ENCODE data around the gene SHB. TPM values are rescaled to one million over a fixed set of nuclear protein-coding genes. Genes with fewer than 3 reads are reported as not detected.

The SHB gene
- polyA plus RNA-seq, 1 donor (not counting 4 experiments of a cell fraction or from before 2014, with no cell fraction given) = 10.9 TPM

DNA sequence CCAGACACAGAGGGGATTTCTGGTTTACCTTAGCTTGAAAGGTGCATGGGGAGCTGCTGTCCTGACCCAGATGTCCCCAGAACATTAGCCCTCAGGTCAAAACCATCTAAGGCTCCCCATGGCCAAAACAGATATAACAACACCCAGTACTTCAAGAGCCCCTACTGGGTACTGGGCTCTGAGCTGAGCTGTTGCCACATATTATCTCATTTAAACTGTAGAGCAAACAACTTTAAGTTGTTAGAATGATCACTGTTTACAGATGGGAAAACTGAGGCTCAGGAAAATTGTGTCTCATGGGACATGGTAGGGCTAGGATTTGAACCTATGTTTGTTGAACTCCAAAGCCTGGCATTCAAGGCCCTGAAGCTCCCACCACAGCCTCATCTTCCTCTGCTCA lies 144.5 kb downstream of the SHB start:
- H3K4me1 ChIP-seq (ENCODE audit: control insufficient read depth, extremely low read depth, insufficient read depth, low read length) = peaks cover 38% of the 10 kb centered on the region
- no peaks in the 10 kb centered on the region for H4K20me1 ChIP-seq (ENCODE audit: control insufficient read depth, extremely low read depth, insufficient read depth, low read length)
- no peak overlapping the region for H3K9ac ChIP-seq (ENCODE audit: control insufficient read depth, extremely low read depth, insufficient read depth, low read length)
- H3K79me2 ChIP-seq (ENCODE audit: control insufficient read depth, insufficient read depth, low read length) = peaks cover 20% of the 10 kb centered on the region
- FAIRE-seq (no peak), DNase-seq (ENCODE audit: low read depth, low spot score) (no peak)
- H2AFZ ChIP-seq (ENCODE audit: control insufficient read depth, low read length) = no peak overlapping the region
- no peak overlapping the region for H3K4me2 ChIP-seq (ENCODE audit: control insufficient read depth, extremely low read depth, insufficient read depth, low read depth, low read length)
- no peaks in the 10 kb centered on the region for H3K27me3 ChIP-seq (ENCODE audit: control insufficient read depth, extremely low read depth, insufficient read depth, low read length)
- no peaks in the 10 kb centered on the region for H3K9me1 ChIP-seq (ENCODE audit: control insufficient read depth, extremely low read depth, insufficient read depth, low read length)
- H3K36me3 ChIP-seq (ENCODE audit: control insufficient read depth in 2 of 2, extremely low read depth in 1 of 2, insufficient read depth in 2 of 2, low read length in 2 of 2) = peaks cover 10 to 15% of the 10 kb centered on the region in 2 experiments
- H3K9me3 ChIP-seq (ENCODE audit: control insufficient read depth, low read depth, low read length) = no peaks in the 10 kb centered on the region
- TF ChIP-seq, protein P1, sequence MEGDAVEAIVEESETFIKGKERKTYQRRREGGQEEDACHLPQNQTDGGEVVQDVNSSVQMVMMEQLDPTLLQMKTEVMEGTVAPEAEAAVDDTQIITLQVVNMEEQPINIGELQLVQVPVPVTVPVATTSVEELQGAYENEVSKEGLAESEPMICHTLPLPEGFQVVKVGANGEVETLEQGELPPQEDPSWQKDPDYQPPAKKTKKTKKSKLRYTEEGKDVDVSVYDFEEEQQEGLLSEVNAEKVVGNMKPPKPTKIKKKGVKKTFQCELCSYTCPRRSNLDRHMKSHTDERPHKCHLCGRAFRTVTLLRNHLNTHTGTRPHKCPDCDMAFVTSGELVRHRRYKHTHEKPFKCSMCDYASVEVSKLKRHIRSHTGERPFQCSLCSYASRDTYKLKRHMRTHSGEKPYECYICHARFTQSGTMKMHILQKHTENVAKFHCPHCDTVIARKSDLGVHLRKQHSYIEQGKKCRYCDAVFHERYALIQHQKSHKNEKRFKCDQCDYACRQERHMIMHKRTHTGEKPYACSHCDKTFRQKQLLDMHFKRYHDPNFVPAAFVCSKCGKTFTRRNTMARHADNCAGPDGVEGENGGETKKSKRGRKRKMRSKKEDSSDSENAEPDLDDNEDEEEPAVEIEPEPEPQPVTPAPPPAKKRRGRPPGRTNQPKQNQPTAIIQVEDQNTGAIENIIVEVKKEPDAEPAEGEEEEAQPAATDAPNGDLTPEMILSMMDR (optimal IDR thresholded peaks at IDR 0.05 in 1 of 3, IDR thresholded peaks at IDR 0.05 in 1 of 3, conservative IDR thresholded peaks at IDR 0.05 in 1 of 3; ENCODE audit: extremely low read depth in 1 of 3, insufficient read depth in 2 of 3, low read length in 3 of 3) = no peak
- no peak for TF ChIP-seq EZH2 (IDR thresholded peaks at IDR 0.05; ENCODE audit: low read length)
- dilution Hi-C loops (cut with MboI; ENCODE audit: extremely low pct_ligation_motif_present, low sequenced_read_pairs) = no loop called here
- H3K4me3 ChIP-seq (ENCODE audit: control insufficient read depth in 2 of 3, extremely low read depth in 1 of 3, insufficient read depth in 2 of 3, low read depth in 1 of 3, low read length in 3 of 3) = no peak overlapping the region
- no peak overlapping the region for H3K27ac ChIP-seq (ENCODE audit: control insufficient read depth, insufficient read depth, low read length)

DNA sequence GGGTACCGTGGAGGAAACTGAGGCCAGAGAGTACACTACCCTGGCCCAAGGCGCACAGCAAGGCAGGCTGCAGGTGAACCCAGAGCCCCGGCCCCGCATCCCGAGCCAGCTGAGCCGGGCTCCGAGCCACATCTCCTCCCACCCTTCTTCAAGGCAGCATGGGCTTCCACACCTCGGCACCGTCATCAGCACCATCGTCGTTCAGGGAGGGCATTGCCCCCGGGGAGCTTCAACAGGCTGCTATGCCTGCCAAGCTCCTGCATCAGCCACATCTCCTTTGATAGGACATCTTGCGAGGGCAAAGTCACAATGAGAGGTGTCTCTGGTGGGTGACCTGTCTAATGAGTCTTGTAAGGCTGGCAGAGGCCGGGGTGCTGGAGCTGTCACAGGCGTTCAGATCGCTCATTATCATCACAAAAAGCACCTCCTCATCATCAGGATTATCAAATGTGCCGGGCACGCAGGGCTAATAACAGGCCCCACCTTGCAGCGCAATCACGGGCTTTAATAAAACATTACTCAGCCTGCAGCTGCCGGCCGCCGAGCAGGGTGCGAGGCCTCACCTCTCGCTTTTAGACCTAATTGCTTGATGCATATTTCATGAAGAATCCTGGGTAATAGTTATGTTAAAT lies 145.1 kb downstream of the SHB start:
- Histone ChIP-seq H2AFZ (ENCODE audit: control insufficient read depth, low read length) (no peak overlapping the region), H3K27me3 (ENCODE audit: control insufficient read depth, extremely low read depth, insufficient read depth, low read length) (no peaks in the 10 kb centered on the region), H3K4me1 (ENCODE audit: control insufficient read depth, extremely low read depth, insufficient read depth, low read length) (peaks cover 38% of the 10 kb centered on the region), H3K36me3 (ENCODE audit: control insufficient read depth in 2 of 2, extremely low read depth in 1 of 2, insufficient read depth in 2 of 2, low read length in 2 of 2) (peaks cover 6 to 13% of the 10 kb centered on the region in 2 experiments), H4K20me1 (ENCODE audit: control insufficient read depth, extremely low read depth, insufficient read depth, low read length) (no peaks in the 10 kb centered on the region), H3K9me1 (ENCODE audit: control insufficient read depth, extremely low read depth, insufficient read depth, low read length) (no peaks in the 10 kb centered on the region), H3K4me3 (ENCODE audit: control insufficient read depth in 2 of 3, extremely low read depth in 1 of 3, insufficient read depth in 2 of 3, low read depth in 1 of 3, low read length in 3 of 3) (no peak overlapping the region), H3K79me2 (ENCODE audit: control insufficient read depth, insufficient read depth, low read length) (peaks cover 19% of the 10 kb centered on the region), H3K27ac (ENCODE audit: control insufficient read depth, insufficient read depth, low read length) (no peak overlapping the region), H3K9ac (ENCODE audit: control insufficient read depth, extremely low read depth, insufficient read depth, low read length) (no peak overlapping the region), H3K4me2 (ENCODE audit: control insufficient read depth, extremely low read depth, insufficient read depth, low read depth, low read length) (no peak overlapping the region), H3K9me3 (ENCODE audit: control insufficient read depth, low read depth, low read length) (no peaks in the 10 kb centered on the region)
- FAIRE-seq = no peak
- dilution Hi-C loops (cut with MboI; ENCODE audit: extremely low pct_ligation_motif_present, low sequenced_read_pairs) = no loop called here
- no peak for TF ChIP-seq EZH2 (IDR thresholded peaks at IDR 0.05; ENCODE audit: low read length)
- TF ChIP-seq, protein P1 (optimal IDR thresholded peaks at IDR 0.05 in 1 of 3, IDR thresholded peaks at IDR 0.05 in 1 of 3, conservative IDR thresholded peaks at IDR 0.05 in 1 of 3; ENCODE audit: extremely low read depth in 1 of 3, insufficient read depth in 2 of 3, low read length in 3 of 3) = no peak
- no peak for DNase-seq (ENCODE audit: low read depth, low spot score)
